GM12891 (cell line): Measurements from ENCODE around the gene TMEM117.

ENCODE experiments used
- PAX5 ChIP-seq: IDR thresholded peaks from 2 replicates; pipeline ENCODE4 v1.6.1; 2011; ENCODE audit warnings: low read length, moderate library complexity, mild to moderate bottlenecking; ENCODE audit not compliant: insufficient read depth, severe bottlenecking
- POLR2A ChIP-seq: IDR thresholded peaks from 2 replicates; pipeline ENCODE4 v1.6.1; 2011; ENCODE audit warnings: low read depth, low read length, control low read depth
- POLR2AphosphoS5 ChIP-seq: IDR thresholded peaks from 2 replicates; pipeline ENCODE4 v1.6.1; 2011; ENCODE audit warnings: low read depth, low read length, control low read depth
- POU2F2 ChIP-seq: IDR thresholded peaks from 2 replicates; pipeline ENCODE4 v1.6.1; 2011; ENCODE audit warnings: low read depth, mild to moderate bottlenecking, control low read depth, low read length, moderate library complexity
- SPI1 ChIP-seq: IDR thresholded peaks from 2 replicates; pipeline ENCODE4 v1.6.1; 2011; ENCODE audit warnings: low read depth, low read length, control low read depth
- TAF1 ChIP-seq: IDR thresholded peaks from 2 replicates; pipeline ENCODE4 v1.6.1; 2011; ENCODE audit warnings: low read depth, low read length, control low read depth

DNA sequence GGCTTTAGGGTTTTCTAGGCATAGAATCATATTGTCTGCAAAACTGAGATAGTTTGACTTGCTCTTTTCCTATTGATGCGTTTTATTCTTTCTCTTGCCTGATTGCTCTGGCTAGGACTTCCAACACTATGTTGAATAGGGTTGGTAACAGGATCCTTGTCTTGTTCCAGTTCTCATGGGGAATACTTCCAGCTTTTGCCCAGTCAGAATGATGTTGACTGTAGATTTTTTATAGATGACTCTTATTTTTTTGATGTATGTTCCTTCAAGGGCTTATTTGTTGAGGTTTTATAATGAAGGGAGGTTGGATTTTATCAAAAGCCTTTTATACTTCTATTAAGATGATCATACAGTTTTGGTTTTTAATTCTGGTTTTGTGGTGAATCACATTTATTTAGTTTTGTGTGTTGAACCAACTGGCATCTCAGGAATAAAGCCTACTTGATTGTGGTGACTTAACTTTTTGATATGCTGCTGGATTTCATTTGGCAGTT, 478.2 kb downstream of the TMEM117 start:
- TF ChIP-seq TAF1: no peak
- TF ChIP-seq POLR2A: no peak
- TF ChIP-seq POLR2AphosphoS5: no peak
- no peak for TF ChIP-seq SPI1
- TF ChIP-seq POU2F2: no peak
- TF ChIP-seq PAX5: no peak
